Smooth muscle cell (in vitro differentiated cells): Measurements from ENCODE around the gene RUFY3. TPM values are rescaled to one million over a fixed set of nuclear protein-coding genes. Genes with fewer than 3 reads are reported as not detected.
"Not testable (repeated sequence)": the region's sequence is repeated elsewhere in the genome, so short reads cannot be mapped to it uniquely, and the experiment has no call there.

Experiments used
- DNase-seq: peaks from one replicate; lab custom pipeline; 2025; ENCODE audit not compliant: unreplicated experiment; lab: John Stamatoyannopoulos, UW
- H2AFZ ChIP-seq: fragments of 200-600 bp; sonication (generic); 2 replicates; pipeline ENCODE4 v1.6.0; 2016; ENCODE audit warnings: antibody characterized with exemption, low read depth, mild to moderate bottlenecking
- H3F3A ChIP-seq: fragments of 200-600 bp; sonication (generic); 2 replicates; pipeline ENCODE4 v1.6.0; 2017; ENCODE audit warnings: antibody characterized with exemption, low read depth
- H3K27ac ChIP-seq: fragments of 200-600 bp; sonication (generic); 2 replicates; pipeline ENCODE4 v1.5.1; 2016; ENCODE audit warnings: low read depth, mild to moderate bottlenecking
- H3K27me3 ChIP-seq: fragments of 200-600 bp; sonication (generic); 2 replicates; pipeline ENCODE4 v1.6.1; 2016; ENCODE audit warnings: low read depth, mild to moderate bottlenecking
- H3K36me3 ChIP-seq: fragments of 200-600 bp; sonication (generic); 2 replicates; pipeline ENCODE4 v1.5.1; 2016; ENCODE audit warnings: low read depth
- H3K4me1 ChIP-seq: fragments of 200-600 bp; sonication (generic); 2 replicates; pipeline ENCODE4 v1.5.1; 2016; ENCODE audit warnings: low read depth
- H3K4me2 ChIP-seq: fragments of 200-600 bp; sonication (generic); 2 replicates; pipeline ENCODE4 v1.6.0; 2016; ENCODE audit warnings: mild to moderate bottlenecking
- H3K4me3 ChIP-seq: fragments of 200-600 bp; sonication (generic); 2 replicates; pipeline ENCODE4 v1.5.1; 2016; ENCODE audit warnings: mild to moderate bottlenecking
- H3K79me2 ChIP-seq: fragments of 200-600 bp; sonication (generic); 2 replicates; pipeline ENCODE4 v1.6.0; 2016; ENCODE audit warnings: low read depth, mild to moderate bottlenecking
- H3K9ac ChIP-seq: fragments of 200-600 bp; sonication (generic); 2 replicates; pipeline ENCODE4 v1.6.0; 2016; ENCODE audit warnings: low read depth
- H3K9me3 ChIP-seq: fragments of 200-600 bp; sonication (generic); replicated peaks from 2 replicates; pipeline ENCODE4 v1.5.1; 2016; ENCODE audit warnings: low read depth
- H4K20me1 ChIP-seq: fragments of 200-600 bp; sonication (generic); 2 replicates; pipeline ENCODE4 v1.6.0; 2016; ENCODE audit warnings: low read depth
- CTCF ChIP-seq: fragments of 200-600 bp; sonication (generic); IDR thresholded peaks from 2 replicates; pipeline ENCODE4 v1.5.1; 2017; ENCODE audit warnings: borderline replicate concordance, mild to moderate bottlenecking, antibody characterized with exemption; ENCODE audit not compliant: insufficient read depth, poor library complexity, severe bottlenecking
- WGBS: methylation state at CpG from one replicate; pipeline ENCODE4 v1.1.7; 2016; ENCODE audit warnings: low lambda C conversion rate; 5-methylcytosine and 5-hydroxymethylcytosine counted together
- polyA plus RNA-seq: library from polyadenylated mRNA; unstranded; fragments of >200 nt; fragmentation: Nextera tagmentation; extraction: Ambion mirVana; gene quantifications from 2 replicates; pipeline ENCODE4 v1.2.1, GENCODE V29; 2016
- total RNA-seq: library from RNA; depleted of rRNA; stranded (reverse); fragments of >200 nt; gene quantifications from 2 replicates; pipeline ENCODE4 v1.2.3, GENCODE V29; 2014

The RUFY3 gene
- total and polyA plus RNA-seq, 2 experiments from 2014 or later, result 22.2 to 49.2 TPM

GRCh38 chr4:70691661-70692060 lies 30.1 kb upstream of the RUFY3 start:
- Histone ChIP-seq H3K36me3 (no peaks in the 10 kb centered on the region), H3K27ac (no peak overlapping the region), H3F3A (peaks cover 8% of the 10 kb centered on the region), H3K4me2 (no peak overlapping the region), H4K20me1 (peaks cover 20% of the 10 kb centered on the region), H3K4me3 (no peak overlapping the region), H3K79me2 (peaks cover 35% of the 10 kb centered on the region), H3K4me1 (peaks cover 21% of the 10 kb centered on the region), H3K9ac (no peak overlapping the region), H3K27me3 (no peaks in the 10 kb centered on the region), H2AFZ (no peak overlapping the region), H3K9me3 (no peaks in the 10 kb centered on the region)
- TF ChIP-seq CTCF, result no peak
- no peak for DNase-seq
- 100% methylated on average over 1 of the region's 1 CpG for WGBS

GRCh38 chr4:70694633-70695032 lies 27.1 kb upstream of the RUFY3 start:
- peaks cover 10% of the 10 kb centered on the region for H3K4me1 ChIP-seq
- H3K36me3 ChIP-seq, H3F3A ChIP-seq, H3K27ac ChIP-seq, H3K27me3 ChIP-seq, DNase-seq, H3K9ac ChIP-seq, H2AFZ ChIP-seq, H3K9me3 ChIP-seq, H3K4me2 ChIP-seq, H3K4me3 ChIP-seq: not testable (repeated sequence)
- H4K20me1 ChIP-seq, result peaks cover 20% of the 10 kb centered on the region
- H3K79me2 ChIP-seq, result peaks cover 27% of the 10 kb centered on the region
- 92% methylated on average over 7 of the region's 7 CpGs for WGBS

GRCh38 chr4:70698435-70698834 lies 23.3 kb upstream of the RUFY3 start:
- not testable (repeated sequence) for H3F3A ChIP-seq, H2AFZ ChIP-seq, H3K36me3 ChIP-seq, H3K27ac ChIP-seq, H4K20me1 ChIP-seq, H3K9ac ChIP-seq, H3K9me3 ChIP-seq, DNase-seq, H3K4me1 ChIP-seq, H3K79me2 ChIP-seq, H3K4me3 ChIP-seq, H3K27me3 ChIP-seq, H3K4me2 ChIP-seq
- WGBS, result 70% methylated on average over 8 of the region's 8 CpGs

- Histone ChIP-seq H4K20me1 (no peaks in the 10 kb centered on the region), H2AFZ (no peak overlapping the region), H3K9me3 (no peaks in the 10 kb centered on the region), H3F3A (no peaks in the 10 kb centered on the region), H3K79me2 (no peaks in the 10 kb centered on the region), H3K4me1 (no peaks in the 10 kb centered on the region), H3K27ac (no peak overlapping the region), H3K36me3 (no peaks in the 10 kb centered on the region), H3K4me3 (no peak overlapping the region), H3K4me2 (no peak overlapping the region), H3K9ac (no peak overlapping the region), H3K27me3 (no peaks in the 10 kb centered on the region)
- 96% methylated on average over 5 of the region's 5 CpGs for WGBS
- no peak for TF ChIP-seq CTCF
- DNase-seq, result no peak
Observed at GRCh38 chr4:70700712-70701111, 21.1 kb upstream of the RUFY3 start.

- no peak overlapping the region for H3K4me2 ChIP-seq
- no peaks in the 10 kb centered on the region for H3K9me3 ChIP-seq
- H3F3A ChIP-seq, result peaks cover 4% of the 10 kb centered on the region
- DNase-seq, result no peak
- no peaks in the 10 kb centered on the region for H3K79me2 ChIP-seq
- no peaks in the 10 kb centered on the region for H3K27me3 ChIP-seq
- TF ChIP-seq CTCF, result no peak
- no peaks in the 10 kb centered on the region for H3K36me3 ChIP-seq
- no peaks in the 10 kb centered on the region for H4K20me1 ChIP-seq
- peaks cover 3% of the 10 kb centered on the region for H3K4me1 ChIP-seq
- H3K27ac ChIP-seq, result no peak overlapping the region
- H3K9ac ChIP-seq, result no peak overlapping the region
- no peak overlapping the region for H3K4me3 ChIP-seq
- 75% methylated on average over 1 of the region's 1 CpG for whole genome bisulfite sequencing
- no peak overlapping the region for H2AFZ ChIP-seq
Observed at GRCh38 chr4:70701271-70701670, 20.5 kb upstream of the RUFY3 start.

GRCh38 chr4:70702592-70702991 lies 19.2 kb upstream of the RUFY3 start:
- DNase-seq, H3K9ac ChIP-seq, H3K36me3 ChIP-seq, H3K27ac ChIP-seq, H3K4me3 ChIP-seq, H3K4me2 ChIP-seq, H4K20me1 ChIP-seq, H3K9me3 ChIP-seq, H2AFZ ChIP-seq, H3K27me3 ChIP-seq: not testable (repeated sequence)
- H3K79me2 ChIP-seq, result peaks cover 10% of the 10 kb centered on the region
- WGBS, result 94% methylated on average over 2 of the region's 2 CpGs
- H3F3A ChIP-seq, result peaks cover 13% of the 10 kb centered on the region
- H3K4me1 ChIP-seq, result peaks cover 14% of the 10 kb centered on the region
